HS-5 (cell line): Measurements from ENCODE around the gene ACTN1.

Source experiments
- DNase-seq: peaks from one replicate; pipeline ENCODE4 v3.0.0-alpha.2; 2012; ENCODE audit warnings: low read depth

The ACTN1 gene

GRCh38 chr14:68824517-68825347 is 154.4 kb downstream of the ACTN1 start:
- peak; percentile 46 for DNase-seq

GRCh38 chr14:68824207-68824516 is 154.9 kb downstream of the ACTN1 start:
- DNase-seq = no peak
